GM18508 (cell line): ENCODE measurements around the gene GRIP2.

ENCODE experiments used
- ATAC-seq: cut with Tn5 transposase; IDR thresholded peaks from one replicate; pipeline ENCODE4 v1.9.1; 2021; ENCODE audit warnings: moderate number of reproducible peaks; ENCODE audit not compliant: insufficient read depth, unreplicated experiment

The GRIP2 gene

GRCh38 chr3:14508966-14509795, 31.0 kb downstream of the GRIP2 start:
- no peak for ATAC-seq

- no peak for ATAC-seq
Measured at GRCh38 chr3:14508505-14508819, 31.7 kb downstream of the GRIP2 start.

DNA sequence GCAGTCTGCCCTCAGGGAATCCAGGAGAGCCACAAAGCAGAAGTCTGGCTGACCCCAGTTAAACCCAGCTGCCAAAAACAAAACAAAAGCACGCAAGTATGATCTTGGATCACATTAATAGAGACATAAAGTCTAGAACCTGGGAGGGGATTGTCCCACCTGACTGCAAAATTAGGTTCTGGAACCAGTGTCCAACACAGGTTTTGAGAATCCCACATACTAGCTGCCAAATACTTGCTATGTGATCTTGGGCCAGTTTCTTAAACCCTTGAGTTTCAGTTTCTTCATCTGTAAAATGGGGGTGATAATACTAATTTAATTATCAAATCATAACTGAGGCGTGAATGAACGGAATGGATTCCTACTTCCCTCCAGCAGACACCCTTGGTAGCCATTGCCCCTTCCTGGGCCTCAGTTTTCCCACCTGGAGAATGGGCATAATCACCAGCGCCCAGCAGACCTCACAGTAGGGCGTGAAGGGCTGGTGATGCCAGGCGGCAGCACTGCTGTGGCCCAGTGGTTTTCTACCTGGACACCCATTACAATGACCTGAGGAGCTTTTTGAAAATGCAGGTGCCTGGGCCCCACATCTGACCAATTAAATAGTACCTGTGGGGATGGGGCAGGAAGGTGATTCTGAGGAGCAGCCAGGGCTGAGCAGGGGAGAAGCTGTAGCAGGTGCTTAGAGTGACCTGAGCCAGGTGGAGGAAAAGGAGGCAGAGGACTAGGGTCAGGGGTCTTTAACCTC, 32.2 kb downstream of the GRIP2 start:
- ATAC-seq: no peak

DNA sequence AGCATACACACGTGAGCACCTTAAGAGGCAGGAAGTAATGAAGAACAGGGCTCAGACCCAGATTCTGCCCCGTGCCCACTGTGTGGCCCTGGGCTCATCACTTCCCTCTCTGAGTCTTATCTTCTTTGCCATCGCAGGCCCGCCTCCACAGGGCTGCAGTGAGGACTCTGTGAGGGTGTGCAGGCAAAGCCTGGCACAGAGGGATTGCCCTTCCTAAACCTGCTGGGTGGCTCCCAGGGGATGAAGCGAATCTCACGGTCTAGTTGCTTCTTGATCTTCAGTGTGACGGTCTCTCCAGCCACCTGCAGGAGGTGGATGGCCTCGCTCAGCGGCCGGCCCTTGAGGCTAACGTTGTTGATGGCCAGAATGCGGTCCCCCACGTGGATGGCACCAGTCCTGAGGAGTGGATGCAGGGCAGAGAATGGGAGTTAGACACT, 32.8 kb downstream of the GRIP2 start:
- ATAC-seq: no peak

- no peak for ATAC-seq
Measured at GRCh38 chr3:14506626-14507304, 33.4 kb downstream of the GRIP2 start.

- no peak for ATAC-seq
Measured at GRCh38 chr3:14505803-14506500, 34.2 kb downstream of the GRIP2 start.

DNA sequence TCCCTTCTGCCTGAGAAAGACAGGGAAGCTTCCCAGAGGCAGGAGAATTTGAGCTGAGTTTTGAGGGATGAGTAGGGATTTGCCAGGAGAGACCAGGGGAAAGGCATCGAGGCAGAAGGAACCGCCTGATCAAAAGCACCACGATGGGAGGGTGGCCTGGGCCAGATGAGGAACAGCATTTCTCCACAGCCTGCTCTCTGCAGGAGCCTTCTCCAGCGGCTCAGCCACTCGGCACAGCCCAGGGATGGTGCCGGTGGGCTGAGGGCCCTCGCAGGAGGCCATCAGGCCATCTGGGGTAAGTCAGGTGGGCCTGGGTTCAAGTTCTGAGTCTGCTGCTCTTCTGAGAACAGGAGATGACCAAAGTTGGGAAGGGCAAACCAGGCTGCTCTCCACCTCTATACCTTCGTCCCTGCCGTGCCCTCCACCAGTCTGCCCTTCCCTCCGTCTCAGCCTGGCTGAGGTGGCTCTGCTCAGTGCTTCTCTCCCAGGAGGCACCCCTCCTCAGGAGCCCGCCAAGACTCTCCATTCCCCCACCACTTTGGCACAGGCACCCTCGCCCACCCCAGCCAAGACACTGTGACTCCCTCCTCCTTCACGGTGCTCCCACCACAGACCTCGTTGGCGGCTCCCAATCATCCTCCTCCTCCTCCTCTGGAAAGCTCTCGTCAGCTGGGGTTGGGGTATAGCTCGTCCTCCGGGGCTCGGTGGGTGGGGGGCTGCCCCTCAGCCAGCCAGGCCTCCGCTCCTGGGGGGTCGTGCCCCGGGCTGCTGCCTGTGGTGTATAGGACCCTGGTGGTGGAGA, 34.9 kb downstream of the GRIP2 start:
- no peak for ATAC-seq

DNA sequence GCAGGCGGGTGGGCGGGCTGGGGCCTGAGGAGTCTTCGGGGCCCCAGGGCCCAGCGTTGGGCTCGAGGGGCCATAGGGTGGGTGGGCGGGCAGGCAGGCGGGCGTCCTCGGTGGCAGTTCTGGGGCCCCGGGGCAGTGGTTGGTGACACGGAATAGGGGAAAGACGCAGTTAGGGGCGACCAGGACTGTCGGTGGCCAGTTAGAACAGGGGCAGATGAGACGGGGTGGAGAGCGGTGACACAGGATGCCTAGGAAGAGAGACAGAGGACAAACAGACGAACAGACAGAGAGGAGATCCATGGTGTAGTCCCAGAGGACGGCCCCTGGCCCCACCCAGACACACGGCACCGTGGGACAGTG, 36.5 kb downstream of the GRIP2 start:
- ATAC-seq: no peak

- no peak for ATAC-seq
Measured at GRCh38 chr3:14503033-14503705, 37.0 kb downstream of the GRIP2 start.

DNA sequence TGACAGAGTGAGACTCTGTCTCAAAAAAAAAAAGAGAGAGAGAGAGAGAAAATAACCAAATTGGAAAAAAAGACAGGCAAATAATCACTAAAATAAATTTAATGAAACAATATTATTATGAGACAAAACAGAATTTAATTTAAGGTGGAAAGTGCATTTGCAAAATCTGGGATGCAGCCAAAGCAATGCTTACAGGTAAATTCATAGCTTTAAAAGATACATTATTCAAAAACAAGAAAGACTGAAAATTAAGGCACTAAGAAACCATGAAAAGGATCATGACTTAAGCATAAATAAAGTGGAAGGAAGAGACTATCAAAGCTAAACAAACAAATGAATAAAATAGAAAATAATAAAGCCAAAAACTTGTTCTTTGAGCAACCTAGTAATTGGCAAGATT, 37.7 kb downstream of the GRIP2 start:
- ATAC-seq: no peak

DNA sequence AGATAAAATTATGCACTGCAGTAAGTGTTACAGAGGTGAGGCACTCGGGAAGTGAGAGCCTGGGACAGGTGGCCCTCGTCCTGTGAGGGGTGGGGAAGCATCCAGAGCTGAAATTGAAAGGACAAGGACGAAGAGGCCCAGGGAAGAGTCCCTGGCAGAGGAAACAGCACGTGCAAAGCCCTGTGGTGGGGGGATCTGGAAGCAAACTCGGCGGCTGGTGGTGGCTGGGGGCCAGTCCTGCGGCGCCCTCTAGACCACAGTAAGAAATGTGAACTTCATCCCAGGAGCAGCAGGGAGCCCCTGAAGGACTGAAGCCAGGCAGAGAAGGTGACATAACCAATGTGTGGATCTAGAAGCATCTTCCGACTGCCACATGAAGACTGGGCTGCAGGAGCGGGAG, 42.8 kb downstream of the GRIP2 start:
- no peak for ATAC-seq

- no peak for ATAC-seq
Measured at GRCh38 chr3:14496351-14496750, 43.8 kb downstream of the GRIP2 start.

- ATAC-seq: no peak
Measured at GRCh38 chr3:14494973-14495300, 45.2 kb downstream of the GRIP2 start.

DNA sequence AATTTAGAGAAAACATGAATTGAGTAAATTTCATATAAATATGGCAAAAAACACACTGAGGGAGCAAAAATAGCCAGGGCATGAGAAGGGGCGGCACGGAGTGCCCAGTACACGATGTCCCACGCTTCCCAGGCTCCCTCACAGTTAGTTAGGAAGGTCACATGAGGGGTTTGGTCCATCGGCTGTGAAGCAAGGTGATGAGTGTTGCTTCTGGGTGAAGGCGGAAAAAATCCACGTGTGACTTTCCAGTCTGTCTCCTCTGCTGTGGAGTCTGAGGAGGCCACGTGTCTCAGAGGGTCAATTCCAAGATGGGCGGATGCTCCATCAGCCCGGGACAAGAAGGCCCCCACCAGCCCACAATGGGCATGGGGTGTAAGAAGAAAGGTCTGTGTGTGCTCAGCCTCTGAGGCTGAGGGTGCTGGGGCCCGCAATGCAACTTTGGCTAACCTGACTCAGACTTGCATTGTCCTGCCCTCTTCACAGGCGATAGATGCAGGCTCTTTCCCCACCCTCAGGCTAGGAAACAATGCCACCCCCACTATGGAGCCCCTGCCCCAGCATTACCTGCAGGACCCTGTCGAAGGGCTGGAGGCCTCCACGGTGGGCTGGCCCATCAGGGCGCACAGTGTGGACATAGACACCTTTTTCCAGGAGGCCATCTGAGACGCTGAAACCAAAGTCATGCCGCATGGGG, 45.7 kb downstream of the GRIP2 start:
- no peak for ATAC-seq

- ATAC-seq: no peak
Measured at GRCh38 chr3:14492948-14493881, 46.9 kb downstream of the GRIP2 start.

GRCh38 chr3:14491396-14492190, 48.5 kb downstream of the GRIP2 start:
- no peak for ATAC-seq

GRCh38 chr3:14490831-14491230, 49.3 kb downstream of the GRIP2 start:
- no peak for ATAC-seq
